Transverse colon (tissue), 4 donors: ENCODE data around the gene MPDZ.
A peak's percentile ranks its signal among the peaks of the same experiment; 100 is the strongest.

Source experiments
- CTCF ChIP-seq, 5 experiments: fragments of 200-600 bp in 3 of 5; fragments of 450-650 bp in 2 of 5; sonication (generic) in 3 of 5; IDR thresholded peaks; 1 replicate in 2 of 5; 2 replicates in 3 of 5; pipeline ENCODE4 v1.5.1; 2016 to 2017; ENCODE audit warnings: antibody characterized with exemption in 5 of 5, inconsistent platforms in 3 of 5, mild to moderate bottlenecking in 2 of 5, moderate library complexity in 1 of 5
- EP300 ChIP-seq: sonication (generic); formaldehyde crosslinking; IDR thresholded peaks from one replicate; pipeline ENCODE4 v1.6.1; 2017; ENCODE audit warnings: antibody characterized with exemption, low read depth
- POLR2A ChIP-seq: fragments of 450-650 bp; IDR thresholded peaks from one replicate; pipeline ENCODE4 v1.6.1; 2016; ENCODE audit warnings: antibody characterized with exemption, mild to moderate bottlenecking, moderate library complexity
- POLR2AphosphoS5 ChIP-seq, 3 donors: sonication (generic); formaldehyde crosslinking; IDR thresholded peaks; one replicate each; pipeline ENCODE4 v1.6.1; 2016; ENCODE audit warnings: antibody characterized with exemption in 3 of 3

DNA sequence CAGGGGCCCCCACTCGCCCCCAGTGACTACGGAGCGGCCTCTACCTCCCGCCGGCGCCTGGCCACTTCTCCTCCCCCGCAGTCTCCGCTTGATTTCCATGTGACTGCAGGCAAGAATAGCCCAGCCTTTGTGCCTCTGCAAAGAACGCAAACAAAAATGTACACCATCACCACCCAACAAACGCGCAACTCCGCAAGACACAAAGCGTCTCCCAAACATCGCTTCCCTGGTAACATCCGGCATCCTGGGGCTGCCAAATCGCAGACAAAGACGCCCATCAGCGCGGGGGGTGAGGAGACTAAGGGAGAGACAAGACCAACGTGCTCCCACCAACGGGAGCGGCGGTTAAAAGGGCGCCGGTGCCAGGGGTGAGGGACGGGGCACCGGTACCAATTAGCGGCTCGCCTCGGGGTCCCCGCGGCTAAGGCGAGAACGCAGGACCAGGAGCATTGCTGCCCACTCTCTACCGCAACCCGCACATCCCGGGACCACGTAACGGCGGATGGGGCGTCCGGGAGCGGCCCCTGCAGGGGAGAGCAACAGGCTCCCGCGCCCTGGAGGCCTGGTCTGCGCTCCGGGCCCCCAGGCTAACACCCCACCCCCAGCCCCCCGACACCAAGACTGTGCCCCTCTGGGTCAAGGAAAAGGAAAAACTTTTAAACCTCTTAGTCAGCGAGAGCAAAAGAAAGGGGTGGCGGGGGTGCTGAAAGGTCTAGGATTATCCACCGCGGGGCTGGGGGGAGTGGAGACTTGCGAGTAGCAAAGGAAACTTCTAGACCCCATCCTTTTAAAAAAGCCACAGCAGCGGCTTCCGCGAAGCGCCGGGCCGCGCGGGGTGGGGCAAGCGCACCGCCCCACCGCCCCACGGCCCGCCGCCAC lies 885 bp downstream of the MPDZ start:
- TF ChIP-seq EP300 (no peak), POLR2A (no peak), CTCF (IDR thresholded peaks at IDR 0.05) (no peak), POLR2AphosphoS5 (IDR thresholded peaks at IDR 0.05) (peak in 1 of 3 donors; percentile 41)
